ENCODE data around the gene NTSR2.

Gene NTSR2

DNA sequence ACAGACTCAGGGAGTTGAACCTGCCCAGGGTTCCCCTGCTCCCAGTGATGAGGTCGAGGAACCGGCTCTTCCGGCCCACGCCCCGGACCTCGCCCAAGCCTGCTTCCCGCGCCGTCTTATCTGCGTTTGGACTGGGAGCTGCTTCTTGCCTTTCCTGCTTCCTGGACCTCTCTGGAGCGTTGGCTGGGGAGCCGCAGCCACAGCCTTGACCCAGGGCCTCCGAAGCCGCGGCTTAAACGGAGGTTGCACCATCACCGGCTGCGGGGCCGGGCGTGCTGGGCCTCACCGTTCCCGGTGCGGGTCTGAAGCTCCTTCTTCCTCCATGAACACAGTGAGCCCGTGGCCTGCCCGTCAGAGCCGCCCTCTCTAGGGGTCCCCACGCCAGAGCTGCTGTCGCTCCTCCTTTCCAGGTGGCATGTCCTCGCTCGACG lies 13.3 kb downstream of the NTSR2 start:
- Mint-ChIP-seq H3K36me3 (ENCODE audit: low read depth) (no peaks in the 10 kb centered on the region), H3K27me3 (ENCODE audit: low read depth) (peaks cover 28% of the 10 kb centered on the region), H3K27ac (no peak overlapping the region), H3K4me1 (peaks cover 11% of the 10 kb centered on the region), H3K4me3 (no peak overlapping the region), H3K9me3 (peaks cover 7% of the 10 kb centered on the region)
- no peak for TF ChIP-seq CTCF (IDR thresholded peaks at IDR 0.05; ENCODE audit: unreplicated experiment in 3 of 3)

DNA sequence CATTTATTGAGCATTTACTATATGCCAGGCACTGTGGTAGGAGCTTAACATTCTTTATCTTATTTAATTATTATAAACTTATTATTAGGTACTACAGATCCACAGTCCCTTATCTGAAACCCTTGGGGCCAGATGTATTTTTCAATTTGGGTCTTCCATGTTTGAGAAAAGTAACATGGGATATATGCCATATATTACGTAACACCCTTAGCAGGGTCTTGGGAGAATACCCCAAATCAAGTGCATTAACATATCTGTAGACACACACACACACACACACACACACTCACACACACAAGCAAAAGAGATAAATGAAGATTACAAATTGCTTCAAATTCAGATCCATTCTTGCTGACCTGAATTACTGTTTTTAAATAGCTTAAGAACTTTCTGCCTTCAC lies 13.7 kb downstream of the NTSR2 start:
- peaks cover 26% of the 10 kb centered on the region for H3K27me3 Mint-ChIP-seq (ENCODE audit: low read depth)
- no peak overlapping the region for H3K27ac Mint-ChIP-seq
- peaks cover 6% of the 10 kb centered on the region for H3K9me3 Mint-ChIP-seq
- peaks cover 11% of the 10 kb centered on the region for H3K4me1 Mint-ChIP-seq
- no peaks in the 10 kb centered on the region for H3K36me3 Mint-ChIP-seq (ENCODE audit: low read depth)
- H3K4me3 Mint-ChIP-seq, result no peak overlapping the region
- no peak for TF ChIP-seq CTCF (IDR thresholded peaks at IDR 0.05; ENCODE audit: unreplicated experiment in 3 of 3)

DNA sequence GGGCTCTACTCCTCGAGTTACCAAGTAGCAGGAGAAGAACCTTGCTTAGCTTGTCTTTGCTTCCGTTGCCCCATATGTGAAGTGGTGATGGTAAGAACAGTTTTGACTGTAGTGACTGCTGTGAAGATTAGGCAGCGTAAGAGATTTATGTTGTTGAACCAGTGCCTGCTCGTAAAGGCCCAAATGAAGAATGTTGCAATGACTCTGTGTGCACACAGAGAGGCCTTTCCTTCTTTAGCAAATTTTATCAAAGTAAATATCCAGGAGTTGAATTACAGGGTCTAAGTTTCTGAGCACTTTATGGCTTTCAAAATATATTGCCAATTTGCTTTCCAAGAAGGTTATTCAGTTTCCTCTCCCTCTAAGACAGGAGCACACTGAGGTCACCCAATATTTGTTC lies 14.5 kb downstream of the NTSR2 start:
- Mint-ChIP-seq H3K27me3 (ENCODE audit: low read depth) (peaks cover 21% of the 10 kb centered on the region), H3K4me3 (no peak overlapping the region), H3K4me1 (peaks cover 11% of the 10 kb centered on the region), H3K36me3 (ENCODE audit: low read depth) (no peaks in the 10 kb centered on the region), H3K9me3 (no peaks in the 10 kb centered on the region), H3K27ac (peak overlapping the region in 1 of 3 experiments; percentile 10)
- TF ChIP-seq CTCF (IDR thresholded peaks at IDR 0.05; ENCODE audit: unreplicated experiment in 3 of 3), result no peak

DNA sequence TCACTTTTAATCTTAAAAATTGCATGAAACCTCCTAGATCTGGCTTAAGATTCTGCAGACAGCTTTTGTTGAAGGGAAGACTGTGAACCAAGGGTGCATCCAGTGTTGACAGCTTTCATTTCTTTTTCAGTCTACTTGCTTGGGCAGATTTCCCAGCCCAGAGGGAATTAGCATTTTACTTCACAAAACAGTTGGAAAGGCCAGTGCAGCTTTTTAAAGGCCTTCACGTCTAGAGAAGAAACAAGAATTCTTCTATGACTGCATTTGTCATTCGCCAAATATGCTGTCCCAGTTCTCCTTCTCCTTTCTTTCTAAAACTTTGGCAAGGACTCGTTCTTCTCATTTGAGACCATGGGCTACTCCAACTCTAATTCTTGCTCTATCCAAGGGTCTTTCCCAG lies 17.4 kb downstream of the NTSR2 start:
- H3K36me3 Mint-ChIP-seq (ENCODE audit: low read depth), result no peaks in the 10 kb centered on the region
- no peak overlapping the region for H3K4me3 Mint-ChIP-seq
- peaks cover 11% of the 10 kb centered on the region for H3K4me1 Mint-ChIP-seq
- no peak overlapping the region for H3K27ac Mint-ChIP-seq
- TF ChIP-seq CTCF (IDR thresholded peaks at IDR 0.05; ENCODE audit: unreplicated experiment in 3 of 3), result no peak
- H3K27me3 Mint-ChIP-seq (ENCODE audit: low read depth), result peaks cover 4% of the 10 kb centered on the region
- no peaks in the 10 kb centered on the region for H3K9me3 Mint-ChIP-seq

GRCh38 chr2:11651856-11652548 lies 18.0 kb downstream of the NTSR2 start:
- Mint-ChIP-seq H3K4me3 (no peak overlapping the region), H3K27ac (no peak overlapping the region), H3K9me3 (no peaks in the 10 kb centered on the region), H3K4me1 (peaks cover 11% of the 10 kb centered on the region), H3K36me3 (ENCODE audit: low read depth) (no peaks in the 10 kb centered on the region), H3K27me3 (ENCODE audit: low read depth) (peaks cover under 1% of the 10 kb centered on the region)
- no peak for TF ChIP-seq CTCF (IDR thresholded peaks at IDR 0.05; ENCODE audit: unreplicated experiment in 3 of 3)

- TF ChIP-seq CTCF (IDR thresholded peaks at IDR 0.05; ENCODE audit: unreplicated experiment in 3 of 3), result no peak
- Mint-ChIP-seq H3K27me3 (ENCODE audit: low read depth) (no peaks in the 10 kb centered on the region), H3K9me3 (no peaks in the 10 kb centered on the region), H3K36me3 (ENCODE audit: low read depth) (no peaks in the 10 kb centered on the region), H3K27ac (no peak overlapping the region), H3K4me3 (no peak overlapping the region), H3K4me1 (peaks cover 6% of the 10 kb centered on the region)
Observed at GRCh38 chr2:11649093-11649492, 20.9 kb downstream of the NTSR2 start.
